Right lobe of liver (tissue), 4 donors: Measurements from ENCODE around the gene YIF1A.

Source experiments
- CTCF ChIP-seq, 4 donors: fragments of 200-600 bp in 3 of 4; fragments of 450-650 bp in 1 of 4; IDR thresholded peaks; one replicate each; pipeline versions ENCODE4 v1.5.1 to v1.8.0; 2016 to 2022; ENCODE audit warnings: antibody characterized with exemption in 4 of 4, mild to moderate bottlenecking in 2 of 4
- POLR2A ChIP-seq: fragments of 450-650 bp; IDR thresholded peaks from one replicate; pipeline ENCODE4 v1.6.1; 2017; ENCODE audit warnings: antibody characterized with exemption, mild to moderate bottlenecking
- donor health status: DM: no; HTN: no; CAD: no.
- donor health status: DM: no; HTN: no; CAD: no.
- donor health status: DM: no; HTN: yes; CAD: no.

GRCh38 chr11:66299186-66299585 lies 10.2 kb upstream of the YIF1A start:
- TF ChIP-seq CTCF (IDR thresholded peaks at IDR 0.05), result no peak
- no peak for TF ChIP-seq POLR2A
